ENCODE data around the gene ATG9B.
"Not testable (repeated sequence)": the region's sequence is repeated elsewhere in the genome, so short reads cannot be mapped to it uniquely, and the experiment has no call there.

The ATG9B gene

DNA sequence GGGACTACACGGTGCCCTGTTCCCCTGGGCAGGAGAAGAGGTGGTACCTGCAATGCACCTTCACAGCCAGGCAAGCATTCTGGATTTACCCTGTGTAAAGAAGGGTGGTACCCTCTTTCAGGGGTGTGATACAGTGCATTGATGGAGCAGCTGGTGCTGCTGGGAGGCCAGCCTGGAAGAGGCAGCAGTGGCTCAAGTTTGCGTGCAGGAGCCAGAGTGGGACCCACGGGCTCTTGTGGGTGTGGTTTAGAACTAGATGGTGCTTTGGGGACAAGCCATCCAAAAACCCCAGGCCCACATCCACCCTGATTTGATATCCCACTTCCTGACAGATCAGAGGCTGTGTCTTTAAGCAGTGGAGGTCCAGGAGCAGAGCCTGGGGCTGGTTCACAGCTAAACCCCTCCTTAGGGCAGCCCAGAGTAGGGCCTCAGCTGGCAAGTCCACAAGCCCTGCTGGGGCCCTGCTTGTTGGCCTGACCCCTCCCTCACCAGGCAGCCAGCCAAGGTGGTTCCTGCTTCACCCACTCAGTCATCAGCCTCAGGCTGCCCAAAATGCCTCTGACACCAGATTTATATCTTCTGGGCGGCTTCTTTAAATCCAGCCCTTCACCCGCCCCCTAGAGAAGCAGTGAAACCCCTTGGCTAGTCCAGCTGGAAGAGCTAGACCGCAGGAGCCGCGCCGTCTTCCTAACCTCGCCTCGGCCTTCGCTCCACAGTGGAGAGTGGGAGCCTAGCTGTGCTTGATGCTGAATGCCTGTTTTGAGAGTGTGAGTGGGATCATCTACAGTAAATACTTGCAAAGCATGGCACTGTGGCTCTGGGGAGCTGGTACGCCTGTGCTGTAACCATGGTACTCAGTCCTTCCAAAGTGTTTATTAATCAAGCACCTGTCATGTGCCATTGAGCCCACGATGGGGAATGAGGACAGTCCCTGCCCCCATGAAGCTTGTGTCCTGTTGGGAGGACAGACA is 22.6 kb upstream of the ATG9B start:
- no peak for DNase-seq (ENCODE audit: extremely low spot score)
- CTCF ChIA-PET, result interaction anchor here (2.4 kb wide), 1 partner anchor 13 kb away, joined by 7 read pairs; no protein-coding TSS in a partner anchor
- POLR2A ChIA-PET, result no interaction called here
- TF ChIP-seq, protein P1, sequence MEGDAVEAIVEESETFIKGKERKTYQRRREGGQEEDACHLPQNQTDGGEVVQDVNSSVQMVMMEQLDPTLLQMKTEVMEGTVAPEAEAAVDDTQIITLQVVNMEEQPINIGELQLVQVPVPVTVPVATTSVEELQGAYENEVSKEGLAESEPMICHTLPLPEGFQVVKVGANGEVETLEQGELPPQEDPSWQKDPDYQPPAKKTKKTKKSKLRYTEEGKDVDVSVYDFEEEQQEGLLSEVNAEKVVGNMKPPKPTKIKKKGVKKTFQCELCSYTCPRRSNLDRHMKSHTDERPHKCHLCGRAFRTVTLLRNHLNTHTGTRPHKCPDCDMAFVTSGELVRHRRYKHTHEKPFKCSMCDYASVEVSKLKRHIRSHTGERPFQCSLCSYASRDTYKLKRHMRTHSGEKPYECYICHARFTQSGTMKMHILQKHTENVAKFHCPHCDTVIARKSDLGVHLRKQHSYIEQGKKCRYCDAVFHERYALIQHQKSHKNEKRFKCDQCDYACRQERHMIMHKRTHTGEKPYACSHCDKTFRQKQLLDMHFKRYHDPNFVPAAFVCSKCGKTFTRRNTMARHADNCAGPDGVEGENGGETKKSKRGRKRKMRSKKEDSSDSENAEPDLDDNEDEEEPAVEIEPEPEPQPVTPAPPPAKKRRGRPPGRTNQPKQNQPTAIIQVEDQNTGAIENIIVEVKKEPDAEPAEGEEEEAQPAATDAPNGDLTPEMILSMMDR (IDR thresholded peaks at IDR 0.05; ENCODE audit: control extremely low read depth, extremely low read depth, low read depth, missing control alignments), result no peak

DNA sequence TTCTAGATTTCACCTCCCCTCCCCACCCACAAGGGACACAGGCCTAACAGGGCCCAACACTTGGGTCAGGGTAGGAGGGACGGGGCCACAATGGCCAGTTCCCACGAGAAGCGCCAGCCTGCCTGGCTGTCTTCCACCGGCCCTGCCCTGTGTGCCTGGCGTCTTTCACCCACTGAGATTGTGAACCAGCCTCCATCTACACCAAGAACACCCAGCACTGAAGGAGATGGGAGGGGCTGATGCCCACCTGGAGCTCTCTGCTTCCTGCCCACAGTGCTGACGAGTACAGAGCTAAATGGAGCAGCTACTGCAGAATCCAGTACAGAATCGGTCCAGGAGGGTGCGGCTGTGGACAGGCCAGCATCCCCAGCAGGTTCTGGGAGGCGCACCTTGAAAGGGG is 21.7 kb upstream of the ATG9B start:
- TF ChIP-seq, protein P1 (IDR thresholded peaks at IDR 0.05; ENCODE audit: control extremely low read depth, extremely low read depth, low read depth, missing control alignments), result no peak
- CTCF ChIA-PET, result interaction anchor here (0.9 to 2.4 kb wide), 2 partner anchors 12 to 18 kb away, joined by 3 to 7 read pairs; partner anchors contain the start of gene ABCB8
- no peak for DNase-seq (ENCODE audit: extremely low spot score)
- POLR2A ChIA-PET, result no interaction called here

DNA sequence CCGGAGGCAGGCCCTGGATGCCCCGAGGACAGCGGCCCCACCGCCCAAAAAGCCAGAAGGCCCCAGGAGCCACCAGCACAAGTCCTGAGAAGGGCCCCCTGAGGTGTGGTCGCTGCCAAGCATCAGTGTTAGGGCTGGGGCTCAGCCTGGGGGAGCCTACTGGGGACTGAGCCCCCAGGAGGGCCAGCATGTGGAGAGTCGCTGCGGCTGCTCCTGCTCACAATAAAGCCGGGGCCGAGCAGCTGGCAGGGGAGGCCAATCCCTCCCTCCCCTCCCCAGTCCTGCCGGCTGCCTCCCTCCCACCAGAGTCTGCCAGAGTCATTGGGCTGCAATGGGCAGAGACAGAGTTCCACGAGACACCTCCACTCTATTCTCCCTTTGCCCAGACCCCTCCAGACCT is 21.0 kb upstream of the ATG9B start:
- POLR2A ChIA-PET, result no interaction called here
- TF ChIP-seq, protein P1 (IDR thresholded peaks at IDR 0.05; ENCODE audit: control extremely low read depth, extremely low read depth, low read depth, missing control alignments), result no peak
- CTCF ChIA-PET, result interaction anchor here (0.9 to 1.2 kb wide), 2 partner anchors 17 to 27 kb away, joined by 3 read pairs; partner anchors contain the start of gene ABCB8
- no peak for DNase-seq (ENCODE audit: extremely low spot score)

DNA sequence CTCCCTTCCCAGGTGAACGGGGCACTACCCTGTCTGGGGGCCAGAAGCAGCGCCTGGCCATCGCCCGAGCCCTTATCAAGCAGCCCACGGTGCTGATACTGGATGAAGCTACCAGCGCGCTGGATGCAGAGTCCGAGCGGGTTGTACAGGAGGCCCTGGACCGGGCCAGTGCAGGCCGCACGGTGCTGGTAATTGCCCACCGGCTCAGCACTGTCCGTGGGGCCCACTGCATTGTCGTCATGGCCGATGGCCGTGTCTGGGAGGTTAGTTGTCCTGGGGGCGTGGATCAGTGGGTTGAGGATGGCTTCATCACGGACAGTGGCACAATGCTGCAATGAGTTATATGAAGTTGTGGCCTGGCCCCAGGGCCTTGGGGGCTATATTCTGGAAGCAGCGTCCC is 19.7 kb upstream of the ATG9B start:
- CTCF ChIA-PET, result no interaction called here
- POLR2A ChIA-PET, result no interaction called here
- TF ChIP-seq, protein P1 (IDR thresholded peaks at IDR 0.05; ENCODE audit: control extremely low read depth, extremely low read depth, low read depth, missing control alignments), result no peak
- no peak for DNase-seq (ENCODE audit: extremely low spot score)

DNA sequence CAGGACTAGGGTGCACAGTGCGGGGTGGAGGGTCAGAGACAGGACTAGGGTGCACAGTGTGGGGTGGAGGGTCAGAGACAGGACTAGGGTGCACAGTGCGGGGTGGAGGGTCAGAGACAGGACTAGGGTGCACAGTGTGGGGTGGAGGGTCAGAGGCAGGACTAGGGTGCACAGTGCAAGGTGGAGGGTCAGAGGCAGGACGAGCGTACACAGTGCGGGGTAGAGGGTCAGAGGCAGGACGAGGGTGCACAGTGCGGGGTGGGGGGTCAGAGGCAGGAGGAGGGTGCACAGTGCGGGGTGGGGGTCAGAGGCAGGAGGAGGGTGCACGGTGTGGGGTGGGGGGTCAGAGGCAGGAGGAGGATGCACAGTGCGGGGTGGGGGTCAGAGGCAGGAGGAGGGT is 19.2 kb upstream of the ATG9B start:
- CTCF ChIA-PET; POLR2A ChIA-PET; DNase-seq (ENCODE audit: extremely low spot score): not testable (repeated sequence)

DNA sequence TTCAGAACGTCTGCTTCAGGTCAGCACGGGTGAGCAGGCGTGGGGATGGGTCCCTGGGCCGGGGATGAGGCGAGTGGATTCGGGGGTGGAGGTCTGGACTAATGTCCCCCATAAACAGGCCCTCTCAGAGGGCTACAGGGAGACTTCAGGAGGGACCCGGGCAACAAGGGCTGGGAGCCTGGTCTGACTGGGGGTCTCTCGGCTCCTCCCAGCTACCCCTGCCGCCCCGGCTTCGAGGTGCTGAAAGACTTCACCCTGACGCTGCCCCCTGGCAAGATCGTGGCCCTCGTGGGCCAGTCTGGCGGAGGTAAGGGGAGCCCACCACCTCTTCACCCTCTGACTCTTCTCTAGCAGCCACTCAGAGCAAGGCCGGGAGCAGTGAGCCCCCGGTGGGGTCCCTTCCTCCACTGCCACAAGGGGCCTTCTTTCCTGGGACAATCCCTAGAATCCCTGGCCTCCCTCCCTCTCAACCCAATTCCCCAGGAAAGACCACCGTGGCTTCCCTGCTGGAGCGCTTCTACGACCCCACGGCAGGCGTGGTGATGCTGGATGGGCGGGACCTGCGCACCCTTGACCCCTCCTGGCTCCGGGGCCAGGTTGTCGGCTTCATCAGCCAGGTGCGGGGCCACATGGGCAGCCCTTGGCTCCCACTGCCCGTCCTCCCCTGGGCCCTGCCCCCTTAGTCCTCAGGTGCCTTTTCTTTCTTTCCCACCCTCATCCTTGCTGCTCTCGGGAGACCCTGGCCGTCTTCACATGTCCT is 16.5 kb upstream of the ATG9B start:
- ChIA-PET CTCF (interaction anchor here (2.4 kb wide), 1 partner anchor 32 kb away, joined by 9 read pairs; no protein-coding TSS in a partner anchor), POLR2A (no interaction called here)
- DNase-seq (ENCODE audit: extremely low spot score), result no peak
- TF ChIP-seq, protein P1 (IDR thresholded peaks at IDR 0.05; ENCODE audit: control extremely low read depth, extremely low read depth, low read depth, missing control alignments), result no peak
